ENCODE data around the gene KLHL3.

The KLHL3 gene

GRCh38 chr5:137708796-137709559 is 26.9 kb downstream of the KLHL3 start:
- TF ChIP-seq CTCF (IDR thresholded peaks at IDR 0.05; ENCODE audit: low read depth, low read length) = no peak
- no peak for DNase-seq
- Histone ChIP-seq H3K4me1 (no peaks in the 10 kb centered on the region), H3K36me3 (no peaks in the 10 kb centered on the region), H3K9me3 (no peaks in the 10 kb centered on the region), H3K27me3 (no peaks in the 10 kb centered on the region), H3K4me3 (ENCODE audit: low read depth, low read length) (no peak overlapping the region)

- no peaks in the 10 kb centered on the region for H3K27me3 ChIP-seq
- TF ChIP-seq CTCF (IDR thresholded peaks at IDR 0.05; ENCODE audit: low read depth, low read length) = no peak
- H3K9me3 ChIP-seq = no peaks in the 10 kb centered on the region
- no peaks in the 10 kb centered on the region for H3K36me3 ChIP-seq
- no peak for DNase-seq
- H3K4me1 ChIP-seq = no peaks in the 10 kb centered on the region
- no peak overlapping the region for H3K4me3 ChIP-seq (ENCODE audit: low read depth, low read length)
Measured at GRCh38 chr5:137708062-137708461, 27.8 kb downstream of the KLHL3 start.

- no peak for DNase-seq
Measured at GRCh38 chr5:137706841-137707240, 29.0 kb downstream of the KLHL3 start.

GRCh38 chr5:137705106-137705505 is 30.8 kb downstream of the KLHL3 start:
- no peak for TF ChIP-seq CTCF (IDR thresholded peaks at IDR 0.05; ENCODE audit: low read depth, low read length)
- no peaks in the 10 kb centered on the region for H3K9me3 ChIP-seq
- no peak for DNase-seq
- no peaks in the 10 kb centered on the region for H3K27me3 ChIP-seq
- no peak overlapping the region for H3K4me3 ChIP-seq (ENCODE audit: low read depth, low read length)
- no peaks in the 10 kb centered on the region for H3K4me1 ChIP-seq
- no peaks in the 10 kb centered on the region for H3K36me3 ChIP-seq

More at GRCh38 chr5:137706841-137707240, 29.0 kb downstream of the KLHL3 start:
- no peak overlapping the region for H3K4me3 ChIP-seq (ENCODE audit: low read depth, low read length)
- H3K4me1 ChIP-seq = no peaks in the 10 kb centered on the region
- TF ChIP-seq CTCF (IDR thresholded peaks at IDR 0.05; ENCODE audit: low read depth, low read length) = no peak
- H3K27me3 ChIP-seq = no peaks in the 10 kb centered on the region
- no peaks in the 10 kb centered on the region for H3K36me3 ChIP-seq
- H3K9me3 ChIP-seq = no peaks in the 10 kb centered on the region

- no peak for DNase-seq
- no peak for TF ChIP-seq CTCF (IDR thresholded peaks at IDR 0.05; ENCODE audit: low read depth, low read length)
- Histone ChIP-seq H3K27me3 (no peaks in the 10 kb centered on the region), H3K4me3 (ENCODE audit: low read depth, low read length) (no peak overlapping the region), H3K4me1 (no peaks in the 10 kb centered on the region), H3K9me3 (no peaks in the 10 kb centered on the region), H3K36me3 (no peaks in the 10 kb centered on the region)
Measured at GRCh38 chr5:137703565-137703964, 32.3 kb downstream of the KLHL3 start.

GRCh38 chr5:137700282-137700680 is 35.6 kb downstream of the KLHL3 start:
- Histone ChIP-seq H3K4me3 (ENCODE audit: low read depth, low read length) (no peak overlapping the region), H3K27me3 (no peaks in the 10 kb centered on the region), H3K9me3 (no peaks in the 10 kb centered on the region), H3K36me3 (no peaks in the 10 kb centered on the region), H3K4me1 (no peaks in the 10 kb centered on the region)
- DNase-seq = no peak
- no peak for TF ChIP-seq CTCF (IDR thresholded peaks at IDR 0.05; ENCODE audit: low read depth, low read length)
